CMK (cell line): ENCODE results near the gene PARP9.

Experiments
- DNase-seq: peaks from one replicate; pipeline ENCODE4 v3.0.0-alpha.2; 2010; ENCODE audit warnings: low read depth

PARP9 gene

DNA sequence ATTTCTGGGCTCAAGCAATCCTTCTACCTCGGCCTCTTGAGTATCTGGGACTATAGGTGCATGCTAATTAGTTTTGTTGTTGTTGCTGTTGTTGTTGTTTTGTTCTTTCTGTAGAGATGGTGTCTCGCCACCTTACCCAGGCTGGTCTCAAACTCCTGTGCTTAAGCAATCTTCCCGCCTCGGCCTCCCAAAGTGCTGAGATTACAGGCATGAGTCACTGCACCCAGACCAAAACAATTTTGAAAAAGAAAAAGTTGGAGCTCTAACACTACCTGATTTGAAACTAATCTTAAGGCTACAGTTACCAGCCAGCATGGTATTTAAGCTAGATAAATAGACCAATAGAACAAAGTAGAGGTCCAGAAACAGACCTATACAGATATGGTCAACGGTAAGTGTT lies 79.1 kb downstream of the PARP9 start:
- no peak for DNase-seq

DNA sequence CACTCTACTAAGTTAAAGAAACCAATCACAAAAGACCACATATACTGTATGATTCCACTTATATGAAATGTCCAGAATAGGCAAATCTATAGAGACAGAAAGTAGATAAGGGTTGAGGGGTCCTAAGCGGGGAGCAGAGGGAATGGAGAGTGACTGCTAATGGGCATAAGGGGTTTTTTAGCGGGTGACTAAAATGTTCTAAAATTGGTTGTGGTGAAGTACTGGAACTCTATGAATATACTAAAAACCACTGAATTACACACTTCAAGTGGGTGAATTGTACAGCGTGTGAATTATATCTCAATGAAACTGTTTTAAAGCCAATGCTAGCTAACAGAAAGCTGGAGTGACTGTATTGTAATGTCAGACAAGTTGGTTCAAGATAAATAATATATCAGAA lies 82.7 kb downstream of the PARP9 start:
- no peak for DNase-seq
